OCI-LY3 (cell line): ENCODE results near the gene CHL1.
A peak's percentile ranks its signal among the peaks of the same experiment; 100 is the strongest.

Experiments
- H2AFZ ChIP-seq: fragments of 200-600, 300-600 bp; shearing (Covaris generic); 2 replicates; pipeline ENCODE4 v1.6.0; 2014; ENCODE audit warnings: antibody characterized with exemption, low read depth, low read length
- H3K27ac ChIP-seq: fragments of 200-600, 300-600 bp; sonication (generic); 2 replicates; pipeline ENCODE4 v1.5.1; 2014; ENCODE audit warnings: mild to moderate bottlenecking, low read length, moderate library complexity, mixed read lengths
- H3K27me3 ChIP-seq: fragments of 200-600, 300-600 bp; sonication (generic); 2 replicates; pipeline ENCODE4 v1.6.1; 2014; ENCODE audit warnings: low read depth, low read length, mixed read lengths
- H3K36me3 ChIP-seq: fragments of 200-600, 300-600 bp; sonication (generic); replicated peaks from 2 replicates; pipeline ENCODE3; 2014; ENCODE audit warnings: low read depth, low read length, mixed read lengths
- H3K4me1 ChIP-seq: fragments of 300-600, 200-600 bp; sonication (generic); 2 replicates; pipeline ENCODE4 v1.6.1; 2014; ENCODE audit warnings: low read length, mixed read lengths
- H3K4me2 ChIP-seq: fragments of 200-600, 300-600 bp; sonication (generic); 2 replicates; pipeline ENCODE4 v1.6.1; 2014; ENCODE audit warnings: low read length, mixed read lengths
- H3K4me3 ChIP-seq: fragments of 300-600, 200-600 bp; sonication (generic); 2 replicates; pipeline ENCODE4 v1.5.1; 2014; ENCODE audit warnings: antibody characterized with exemption, mild to moderate bottlenecking, low read length, moderate library complexity
- H3K79me2 ChIP-seq: fragments of 300-600, 200-600 bp; shearing (Covaris generic); 2 replicates; pipeline ENCODE4 v1.6.1; 2014; ENCODE audit warnings: mild to moderate bottlenecking, low read length, mixed read lengths
- H3K9ac ChIP-seq: fragments of 300-600, 200-600 bp; shearing (Covaris generic); 2 replicates; pipeline ENCODE4 v1.6.0; 2014; ENCODE audit warnings: mild to moderate bottlenecking, low read length, moderate library complexity
- H3K9me3 ChIP-seq: fragments of 200-600, 300-600 bp; shearing (Covaris generic); 2 replicates; pipeline ENCODE4 v1.6.1; 2014; ENCODE audit warnings: low read length, mixed read lengths; ENCODE audit not compliant: insufficient read depth
- H4K20me1 ChIP-seq: fragments of 200-600, 300-600 bp; sonication (generic); 2 replicates; pipeline ENCODE4 v1.6.1; 2016; ENCODE audit warnings: low read length, mixed read lengths; ENCODE audit not compliant: insufficient read depth
- EZH2phosphoT487 ChIP-seq: fragments of 200-600 bp; shearing (Covaris generic); IDR thresholded peaks from 2 replicates; pipeline ENCODE4 v1.6.1; 2018; ENCODE audit warnings: antibody characterized with exemption, mixed run types, low read depth
- TF ChIP-seq, protein P1 (sequence below): fragments of 200-600, 300-600 bp; sonication (generic); IDR thresholded peaks from 2 replicates; pipeline ENCODE4 v1.5.1; 2014; ENCODE audit warnings: antibody characterized with exemption, low read length, low read depth

CHL1 gene

DNA sequence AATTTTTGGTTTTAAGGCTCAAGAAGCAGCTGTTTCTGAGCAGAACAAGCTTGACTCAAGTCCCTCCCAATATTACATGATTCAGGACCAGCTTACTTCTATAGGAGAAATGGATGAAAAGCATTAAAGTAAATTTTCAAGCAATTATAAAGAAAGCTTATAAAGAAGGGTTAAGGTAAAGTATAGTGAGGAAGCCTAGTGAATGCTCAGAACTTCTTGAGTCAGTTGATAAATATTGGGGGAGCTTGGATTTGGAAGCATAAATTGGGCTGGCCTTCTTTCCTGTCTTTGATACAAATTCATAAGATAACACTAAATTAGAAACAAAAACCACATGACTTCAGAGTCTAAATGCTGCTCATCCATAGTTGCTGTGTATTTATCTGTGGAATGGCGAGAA, 156.0 kb downstream of the CHL1 start:
- H3K27ac ChIP-seq, result no peak overlapping the region
- TF ChIP-seq EZH2phosphoT487, result no peak
- TF ChIP-seq, protein P1, sequence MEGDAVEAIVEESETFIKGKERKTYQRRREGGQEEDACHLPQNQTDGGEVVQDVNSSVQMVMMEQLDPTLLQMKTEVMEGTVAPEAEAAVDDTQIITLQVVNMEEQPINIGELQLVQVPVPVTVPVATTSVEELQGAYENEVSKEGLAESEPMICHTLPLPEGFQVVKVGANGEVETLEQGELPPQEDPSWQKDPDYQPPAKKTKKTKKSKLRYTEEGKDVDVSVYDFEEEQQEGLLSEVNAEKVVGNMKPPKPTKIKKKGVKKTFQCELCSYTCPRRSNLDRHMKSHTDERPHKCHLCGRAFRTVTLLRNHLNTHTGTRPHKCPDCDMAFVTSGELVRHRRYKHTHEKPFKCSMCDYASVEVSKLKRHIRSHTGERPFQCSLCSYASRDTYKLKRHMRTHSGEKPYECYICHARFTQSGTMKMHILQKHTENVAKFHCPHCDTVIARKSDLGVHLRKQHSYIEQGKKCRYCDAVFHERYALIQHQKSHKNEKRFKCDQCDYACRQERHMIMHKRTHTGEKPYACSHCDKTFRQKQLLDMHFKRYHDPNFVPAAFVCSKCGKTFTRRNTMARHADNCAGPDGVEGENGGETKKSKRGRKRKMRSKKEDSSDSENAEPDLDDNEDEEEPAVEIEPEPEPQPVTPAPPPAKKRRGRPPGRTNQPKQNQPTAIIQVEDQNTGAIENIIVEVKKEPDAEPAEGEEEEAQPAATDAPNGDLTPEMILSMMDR, result no peak
- H3K4me1 ChIP-seq, result peaks cover 43% of the 10 kb centered on the region
- H2AFZ ChIP-seq, result no peak overlapping the region
- no peak overlapping the region for H3K4me3 ChIP-seq
- H3K4me2 ChIP-seq, result no peak overlapping the region
- no peaks in the 10 kb centered on the region for H3K9me3 ChIP-seq
- no peaks in the 10 kb centered on the region for H3K36me3 ChIP-seq
- H3K79me2 ChIP-seq, result no peaks in the 10 kb centered on the region
- no peak overlapping the region for H3K9ac ChIP-seq
- no peaks in the 10 kb centered on the region for H3K27me3 ChIP-seq
- H4K20me1 ChIP-seq, result no peaks in the 10 kb centered on the region

DNA sequence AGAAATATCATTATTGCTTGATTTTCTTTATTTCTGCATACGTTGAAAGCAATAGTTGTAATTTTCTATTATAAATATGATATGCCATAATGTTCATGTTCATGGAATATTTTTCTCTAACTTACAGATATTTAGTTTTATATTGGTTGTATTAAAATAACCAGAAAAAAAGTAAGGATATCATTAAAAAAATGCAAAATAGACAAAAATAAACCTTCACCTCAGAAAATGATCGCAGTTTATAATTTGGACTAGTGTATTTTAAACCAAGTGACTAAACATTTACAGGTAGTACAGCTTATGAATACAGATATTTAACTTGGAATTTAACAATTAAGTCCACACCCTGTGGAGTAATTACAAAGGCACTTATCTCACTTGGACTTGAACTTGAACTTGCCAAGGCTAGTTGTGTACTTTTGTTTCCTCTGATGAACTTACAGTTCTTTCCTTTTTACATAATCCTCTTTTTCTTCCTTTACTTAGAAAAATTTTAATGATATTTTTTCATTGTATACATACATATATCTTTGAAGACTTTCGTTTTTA, 156.7 kb downstream of the CHL1 start:
- Histone ChIP-seq H3K9me3 (no peaks in the 10 kb centered on the region), H3K36me3 (no peaks in the 10 kb centered on the region), H3K4me1 (peaks cover 50% of the 10 kb centered on the region), H3K79me2 (no peaks in the 10 kb centered on the region), H3K4me3 (no peak overlapping the region), H3K27ac (no peak overlapping the region), H3K4me2 (no peak overlapping the region), H3K9ac (no peak overlapping the region; the same call in 1 of the 2 replicates), H4K20me1 (no peaks in the 10 kb centered on the region), H2AFZ (no peak overlapping the region), H3K27me3 (no peaks in the 10 kb centered on the region)
- TF ChIP-seq, protein P1, result no peak
- TF ChIP-seq EZH2phosphoT487, result no peak

DNA sequence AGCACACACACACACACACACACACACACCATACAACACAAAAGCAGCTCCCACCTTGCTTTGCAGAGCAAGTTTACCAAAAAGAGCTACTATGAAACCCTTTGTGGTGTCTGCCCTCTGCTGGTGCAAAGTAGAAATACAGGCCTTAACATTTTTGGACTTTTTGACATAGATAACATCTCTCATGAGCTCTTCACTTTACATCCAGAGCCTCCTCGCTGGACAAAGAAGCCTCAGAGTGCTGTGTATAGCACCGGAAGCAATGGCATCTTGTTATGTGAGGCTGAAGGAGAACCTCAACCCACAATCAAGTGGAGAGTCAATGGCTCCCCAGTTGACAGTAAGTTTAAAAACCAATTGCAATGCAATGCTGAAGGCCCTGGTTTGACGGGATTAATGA, 157.9 kb downstream of the CHL1 start:
- Histone ChIP-seq H3K27me3 (no peaks in the 10 kb centered on the region), H3K36me3 (no peaks in the 10 kb centered on the region), H3K9me3 (no peaks in the 10 kb centered on the region), H3K79me2 (no peaks in the 10 kb centered on the region), H3K4me2 (peak overlapping the region; percentile 48), H3K9ac (peak overlapping the region; percentile 61), H4K20me1 (no peaks in the 10 kb centered on the region), H2AFZ (0 out of 2 replicates have a peak overlapping the region, but pooled peaks have one; percentile 45), H3K4me3 (no peak overlapping the region), H3K4me1 (peaks cover 59% of the 10 kb centered on the region), H3K27ac (peak overlapping the region; percentile 60)
- TF ChIP-seq, protein P1, result peak; percentile 91
- no peak for TF ChIP-seq EZH2phosphoT487

DNA sequence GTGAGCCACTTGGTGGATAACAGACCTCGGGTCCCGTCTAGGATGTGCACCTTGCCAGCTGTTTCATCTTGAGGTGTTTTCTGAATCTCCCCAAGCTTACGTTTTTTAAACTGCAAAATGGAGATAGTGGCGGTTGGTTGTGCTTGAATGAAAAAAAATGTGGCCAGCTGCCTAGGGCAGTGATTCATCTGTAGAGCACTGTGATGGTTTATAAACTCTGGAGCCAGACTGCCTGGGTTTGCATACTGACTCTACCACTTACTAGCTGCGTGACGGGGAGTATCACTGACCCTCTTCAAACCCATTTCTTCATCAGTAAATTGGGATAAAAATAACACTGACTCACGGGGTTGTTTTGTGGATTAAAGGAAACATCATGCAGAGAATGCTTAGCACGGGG, 159.1 kb downstream of the CHL1 start:
- H3K9me3 ChIP-seq, result no peaks in the 10 kb centered on the region
- peaks cover 68% of the 10 kb centered on the region for H3K4me1 ChIP-seq
- peak overlapping the region; percentile 57 for H2AFZ ChIP-seq
- H3K27me3 ChIP-seq, result no peaks in the 10 kb centered on the region
- peak overlapping the region; percentile 61 for H3K9ac ChIP-seq
- H3K4me2 ChIP-seq, result peak overlapping the region; percentile 57
- H4K20me1 ChIP-seq, result no peaks in the 10 kb centered on the region
- peak overlapping the region; percentile 86 for H3K27ac ChIP-seq
- H3K36me3 ChIP-seq, result no peaks in the 10 kb centered on the region
- no peak for TF ChIP-seq EZH2phosphoT487
- TF ChIP-seq, protein P1, result no peak
- peak overlapping the region; percentile 59 for H3K4me3 ChIP-seq
- H3K79me2 ChIP-seq, result no peaks in the 10 kb centered on the region
